Activated T-cell treated with anti-CD3 and anti-CD28 coated beads for 48 hours (primary cell): ENCODE data around the gene STRAP.

ENCODE experiments used
- DNase-seq: peaks from one replicate; pipeline ENCODE4 v3.0.0-alpha.2; 2020; ENCODE audit warnings: low read depth

Gene STRAP

GRCh38 chr12:15882118-15882971, at the start of gene STRAP:
STRAP (plus strand) TSS chr12:15882387; CDS start chr12:15882708, 321 bp downstream.
- DNase-seq: peak; percentile 93

DNA sequence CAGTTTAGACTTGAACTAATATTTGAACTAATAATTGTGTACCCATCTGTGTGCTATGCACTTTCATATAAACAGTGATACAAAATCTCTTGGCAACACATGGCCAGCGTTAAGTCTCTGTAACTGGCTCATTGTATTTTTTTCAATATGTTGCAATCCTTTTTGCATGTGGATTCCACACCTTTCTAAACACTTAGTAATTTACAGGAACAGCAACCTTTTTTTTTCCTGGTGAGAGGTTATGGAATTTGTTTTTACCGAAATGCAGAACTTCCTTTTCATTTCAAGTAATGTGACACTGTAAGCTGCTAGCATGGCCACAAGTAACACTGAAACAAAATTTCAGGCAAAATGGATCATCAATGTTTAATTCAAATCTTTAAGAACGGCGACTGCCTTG, 47.6 kb upstream of the STRAP start:
- no peak for DNase-seq

GRCh38 chr12:15837141-15837790, 44.9 kb upstream of the STRAP start:
- DNase-seq: no peak

- no peak for DNase-seq
These were observed 43.1 kb upstream of the STRAP start for GRCh38 chr12:15839041-15839440.

- DNase-seq: no peak
These were observed 42.5 kb upstream of the STRAP start for GRCh38 chr12:15839682-15840081.

- DNase-seq: no peak
These were observed 40.1 kb upstream of the STRAP start for GRCh38 chr12:15842108-15842507.

GRCh38 chr12:15846887-15847286, 35.3 kb upstream of the STRAP start:
- DNase-seq: no peak

GRCh38 chr12:15848606-15849005, 33.6 kb upstream of the STRAP start:
- DNase-seq: no peak

DNA sequence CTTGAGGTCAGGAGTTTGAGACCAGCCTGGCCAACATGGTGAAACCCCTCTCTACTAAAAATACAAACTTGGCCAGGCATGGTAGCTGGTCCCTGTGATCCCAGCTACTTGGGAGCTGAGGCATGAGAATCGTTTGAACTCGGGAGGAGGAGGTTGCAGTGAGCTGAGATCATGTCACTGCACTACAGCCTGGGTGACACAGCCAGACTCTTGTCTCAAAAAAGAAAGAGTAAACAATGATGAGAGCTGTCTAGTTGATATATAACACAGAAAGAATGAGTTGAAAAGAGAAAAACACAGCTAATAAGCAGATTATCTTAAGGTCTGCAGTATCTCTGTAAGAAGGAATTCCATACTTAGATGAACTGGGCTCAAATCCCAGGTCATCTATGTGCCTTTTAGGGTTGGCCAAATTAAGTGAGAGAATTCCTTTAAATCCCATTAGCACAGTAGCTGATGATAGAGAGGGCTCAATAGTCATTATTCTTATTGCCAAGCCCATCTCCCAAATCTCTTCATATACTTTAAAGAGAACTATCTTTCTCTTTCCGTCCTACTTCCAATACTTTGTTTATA, 31.1 kb upstream of the STRAP start:
- DNase-seq: no peak

- no peak for DNase-seq
These were observed 30.3 kb upstream of the STRAP start for GRCh38 chr12:15851919-15852318.

GRCh38 chr12:15852383-15852782, 29.8 kb upstream of the STRAP start:
- DNase-seq: no peak

DNA sequence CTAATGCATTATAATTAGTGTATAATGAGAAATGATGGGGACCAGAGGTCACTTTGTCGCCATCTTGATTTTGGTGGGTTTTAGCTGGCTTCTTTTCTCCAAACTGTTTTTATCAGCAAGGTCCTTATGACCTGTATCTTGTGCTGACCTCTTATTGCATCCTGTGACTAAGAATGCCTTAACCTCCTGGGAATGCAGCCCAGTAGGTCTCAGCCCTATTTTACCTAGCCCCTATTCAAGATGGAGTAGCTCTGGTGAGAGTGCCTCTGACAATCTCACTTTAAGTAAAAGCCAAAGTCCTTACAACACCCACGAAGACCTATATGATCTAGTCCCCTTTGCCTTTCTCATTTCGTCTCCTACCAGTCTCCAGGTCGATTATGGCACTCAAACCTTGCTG, 28.3 kb upstream of the STRAP start:
- DNase-seq: no peak

GRCh38 chr12:15854916-15855315, 27.3 kb upstream of the STRAP start:
- DNase-seq: no peak

DNA sequence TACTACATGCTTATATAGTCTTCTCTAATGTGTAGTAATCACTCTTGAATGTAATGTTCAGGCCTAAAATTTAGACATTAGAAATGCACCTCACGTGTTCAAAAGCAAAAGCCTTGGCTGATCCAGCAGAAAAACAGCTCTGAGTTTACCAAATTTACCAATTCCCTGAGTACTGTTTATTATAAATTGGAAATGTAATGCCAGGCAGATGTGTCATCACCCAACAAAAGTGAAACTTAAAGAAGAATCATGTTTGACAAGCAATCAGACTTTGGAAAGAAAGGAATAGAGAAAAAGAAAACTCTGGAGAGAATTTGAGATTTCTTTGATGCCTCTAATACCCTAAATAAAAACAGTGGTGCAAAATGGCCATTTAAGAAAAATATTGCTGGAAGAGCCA, 26.5 kb upstream of the STRAP start:
- DNase-seq: no peak

DNA sequence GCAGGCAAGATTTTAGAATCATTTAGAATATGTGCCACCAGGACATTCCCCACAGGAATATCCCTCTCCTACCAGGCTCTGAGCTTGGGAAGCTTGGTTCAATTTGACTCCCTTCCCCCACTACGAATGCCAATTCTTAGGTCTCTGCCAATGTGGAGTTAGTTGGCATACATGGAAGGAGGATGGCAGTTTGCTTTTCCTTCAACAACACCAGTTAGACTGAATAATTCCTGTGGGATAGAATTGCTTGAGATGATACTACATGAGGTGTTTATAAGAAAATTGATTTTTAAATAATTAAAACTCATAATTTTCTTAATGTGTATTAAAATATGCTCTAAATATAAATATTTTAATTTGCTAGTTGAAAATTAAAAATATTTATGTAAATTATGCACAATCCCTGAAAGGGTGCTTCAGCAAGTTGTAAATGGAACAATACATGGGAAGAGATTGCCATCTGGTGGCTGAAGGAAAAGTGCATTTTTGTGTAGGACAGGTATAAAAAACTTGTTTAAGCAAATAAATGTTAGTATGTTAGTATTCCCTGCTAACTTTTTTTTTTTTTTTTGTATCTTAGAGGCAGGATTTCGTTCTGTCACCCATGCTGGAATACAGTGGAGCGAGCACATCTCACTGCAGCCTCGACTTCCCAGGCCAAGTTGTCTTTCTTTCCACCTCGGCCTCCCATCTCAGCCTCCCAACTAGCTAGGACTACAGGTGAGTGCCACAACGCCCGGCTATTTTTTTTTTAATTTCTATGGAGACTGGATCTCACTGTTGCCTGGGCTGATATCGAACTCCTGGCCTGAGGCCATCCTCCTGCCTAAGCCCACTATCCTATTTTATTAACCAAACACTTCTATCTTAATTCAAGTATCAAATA, 25.8 kb upstream of the STRAP start:
- DNase-seq: no peak

- DNase-seq: no peak
These were observed 23.8 kb upstream of the STRAP start for GRCh38 chr12:15858353-15858752.

- DNase-seq: no peak
These were observed 23.1 kb upstream of the STRAP start for GRCh38 chr12:15859116-15859515.

- no peak for DNase-seq
These were observed 20.8 kb upstream of the STRAP start for GRCh38 chr12:15861404-15861803.

DNA sequence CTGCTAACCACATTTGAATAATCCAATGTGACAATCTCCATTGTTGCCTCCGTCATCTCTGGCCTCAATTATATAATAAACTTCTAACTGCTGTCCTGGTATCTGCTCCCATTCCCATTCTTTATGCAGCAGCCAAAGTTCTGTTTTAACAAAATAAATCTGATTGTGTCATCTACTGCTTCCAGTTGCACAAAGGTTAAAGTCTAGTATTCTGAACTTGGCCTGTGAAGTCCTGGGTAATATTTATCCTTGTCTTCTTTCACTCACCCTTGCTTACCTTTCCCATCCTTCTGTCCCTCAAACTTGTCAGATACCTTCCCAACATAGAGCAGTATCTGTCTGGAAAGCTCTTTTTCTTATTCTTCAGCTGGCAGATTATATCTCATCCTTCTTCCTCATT, 19.3 kb upstream of the STRAP start:
- DNase-seq: no peak

DNA sequence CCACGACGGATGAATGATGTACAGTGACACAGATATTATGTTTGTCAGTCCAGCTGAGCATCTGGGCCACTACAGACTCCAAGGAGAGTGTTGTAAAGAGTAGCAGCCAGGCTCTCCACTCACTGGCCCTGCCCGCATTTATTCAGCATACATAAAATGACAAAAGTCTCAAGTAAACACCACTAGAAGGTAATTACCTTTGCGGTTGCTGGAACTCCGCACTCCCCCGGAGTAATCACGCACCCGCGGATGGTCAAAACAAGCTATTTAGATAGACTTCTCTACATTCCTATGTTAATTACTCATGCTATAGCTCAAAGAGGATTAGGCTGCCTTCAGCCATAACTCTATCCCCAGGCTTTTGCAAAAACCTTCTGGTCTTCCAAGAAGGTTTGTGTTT, 18.8 kb upstream of the STRAP start:
- no peak for DNase-seq

DNA sequence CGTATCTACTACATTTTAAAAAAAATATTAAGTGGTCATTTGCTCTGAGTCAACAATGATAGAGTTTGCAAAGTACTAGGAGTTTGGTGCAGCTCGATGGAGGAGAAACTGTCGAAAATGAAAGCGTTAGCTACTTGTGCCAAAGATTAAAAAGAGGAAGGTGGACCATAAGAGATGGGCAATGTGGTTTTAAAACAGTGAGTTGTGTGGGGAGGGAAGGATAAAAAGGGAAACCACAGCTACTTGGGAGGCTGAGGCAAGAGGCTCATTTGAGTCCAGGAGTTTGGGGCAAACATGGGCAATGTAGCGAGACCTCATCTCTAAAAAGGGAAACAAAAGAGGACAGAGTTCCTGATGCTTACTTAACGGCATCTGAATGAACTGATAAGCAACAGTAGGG, 18.2 kb upstream of the STRAP start:
- DNase-seq: no peak

DNA sequence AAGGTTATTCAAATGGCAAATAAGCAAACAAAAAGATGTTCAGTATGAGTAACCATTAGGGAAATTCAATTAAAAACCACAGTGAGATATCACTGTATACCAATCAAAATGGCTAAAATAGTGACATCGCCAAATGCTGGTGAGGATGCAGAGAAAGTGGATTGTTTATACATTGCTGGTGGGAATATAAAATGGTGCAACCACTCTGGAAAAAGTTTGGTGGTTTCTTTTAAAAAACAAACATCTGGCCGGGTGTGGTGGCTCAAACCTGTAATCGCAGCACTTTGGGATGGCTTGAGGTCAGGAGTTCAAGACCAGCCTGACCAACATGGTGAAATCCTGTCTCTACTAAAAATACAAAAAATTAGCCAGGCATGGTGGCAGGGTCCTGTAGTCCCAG, 14.0 kb upstream of the STRAP start:
- no peak for DNase-seq
